Rectal smooth muscle tissue (tissue), 1 donor: ENCODE data around the gene PER3.

Experiments
- H3K27ac ChIP-seq: one replicate; pipeline ENCODE4 v1.7.0; 2013; ENCODE audit warnings: low read depth, low read length, inconsistent platforms
- H3K27me3 ChIP-seq: one replicate; pipeline ENCODE4 v1.7.0; 2013; ENCODE audit warnings: low read length; ENCODE audit not compliant: control insufficient read depth, insufficient read depth
- H3K36me3 ChIP-seq: one replicate; pipeline ENCODE4 v1.7.0; 2013; ENCODE audit warnings: low read length; ENCODE audit not compliant: control insufficient read depth, insufficient read depth
- H3K4me1 ChIP-seq: one replicate; pipeline ENCODE4 v1.7.0; 2013; ENCODE audit warnings: low read length; ENCODE audit not compliant: control insufficient read depth, insufficient read depth
- H3K4me3 ChIP-seq: one replicate; pipeline ENCODE4 v1.7.0; 2013; ENCODE audit warnings: low read length
- H3K9ac ChIP-seq: one replicate; pipeline ENCODE4 v1.7.0; 2013; ENCODE audit warnings: low read length

PER3 gene

GRCh38 chr1:7783826-7784491 is at the start of gene PER3:
Gene PER3, plus strand, starts transcription at chr1:7784291. Its CDS starts 587 bp downstream, at chr1:7784878.
- Histone ChIP-seq H3K9ac (peak within 1 kb of the TSS; percentile 25), H3K4me3 (peak within 1 kb of the TSS; percentile 65), H3K27ac (peak within 1 kb of the TSS; percentile 87), H3K27me3 (no peaks in the 10 kb centered on the region), H3K4me1 (peaks cover 23% of the 10 kb centered on the region), H3K36me3 (peaks cover 8% of the 10 kb centered on the region)

- no peak overlapping the region for H3K4me3 ChIP-seq
- H3K4me1 ChIP-seq, result no peaks in the 10 kb centered on the region
- no peak overlapping the region for H3K9ac ChIP-seq
- H3K36me3 ChIP-seq, result no peaks in the 10 kb centered on the region
- H3K27me3 ChIP-seq, result no peaks in the 10 kb centered on the region
- no peak overlapping the region for H3K27ac ChIP-seq
Observed at GRCh38 chr1:7738044-7738443, 46.0 kb upstream of the PER3 start.

GRCh38 chr1:7743346-7743745 is 40.7 kb upstream of the PER3 start:
- Histone ChIP-seq H3K9ac (no peak overlapping the region), H3K4me1 (no peaks in the 10 kb centered on the region), H3K27me3 (no peaks in the 10 kb centered on the region), H3K36me3 (peaks cover 2% of the 10 kb centered on the region), H3K4me3 (no peak overlapping the region), H3K27ac (no peak overlapping the region)

GRCh38 chr1:7744882-7745281 is 39.2 kb upstream of the PER3 start:
- no peaks in the 10 kb centered on the region for H3K27me3 ChIP-seq
- no peaks in the 10 kb centered on the region for H3K4me1 ChIP-seq
- no peak overlapping the region for H3K4me3 ChIP-seq
- H3K27ac ChIP-seq, result no peak overlapping the region
- no peak overlapping the region for H3K9ac ChIP-seq
- peaks cover 2% of the 10 kb centered on the region for H3K36me3 ChIP-seq

- H3K9ac ChIP-seq, result no peak overlapping the region
- no peaks in the 10 kb centered on the region for H3K4me1 ChIP-seq
- H3K36me3 ChIP-seq, result peaks cover 2% of the 10 kb centered on the region
- H3K4me3 ChIP-seq, result no peak overlapping the region
- no peaks in the 10 kb centered on the region for H3K27me3 ChIP-seq
- H3K27ac ChIP-seq, result no peak overlapping the region
Observed at GRCh38 chr1:7745783-7746182, 38.3 kb upstream of the PER3 start.

GRCh38 chr1:7747605-7748004 is 36.5 kb upstream of the PER3 start:
- H3K27ac ChIP-seq, result no peak overlapping the region
- H3K9ac ChIP-seq, result no peak overlapping the region
- no peaks in the 10 kb centered on the region for H3K27me3 ChIP-seq
- H3K36me3 ChIP-seq, result peaks cover 2% of the 10 kb centered on the region
- no peaks in the 10 kb centered on the region for H3K4me1 ChIP-seq
- no peak overlapping the region for H3K4me3 ChIP-seq

- Histone ChIP-seq H3K27ac (no peak overlapping the region), H3K36me3 (peaks cover 2% of the 10 kb centered on the region), H3K4me1 (no peaks in the 10 kb centered on the region), H3K27me3 (no peaks in the 10 kb centered on the region), H3K4me3 (no peak overlapping the region), H3K9ac (no peak overlapping the region)
Observed at GRCh38 chr1:7749126-7749525, 35.0 kb upstream of the PER3 start.

- Histone ChIP-seq H3K36me3 (no peaks in the 10 kb centered on the region), H3K4me1 (no peaks in the 10 kb centered on the region), H3K4me3 (no peak overlapping the region), H3K27me3 (no peaks in the 10 kb centered on the region), H3K9ac (no peak overlapping the region), H3K27ac (no peak overlapping the region)
Observed at GRCh38 chr1:7751174-7751573, 32.9 kb upstream of the PER3 start.

GRCh38 chr1:7752512-7753417 is 31.3 kb upstream of the PER3 start:
- Histone ChIP-seq H3K4me3 (peak overlapping the region; percentile 28), H3K27me3 (no peaks in the 10 kb centered on the region), H3K9ac (no peak overlapping the region), H3K27ac (no peak overlapping the region), H3K36me3 (no peaks in the 10 kb centered on the region), H3K4me1 (no peaks in the 10 kb centered on the region)

- H3K4me1 ChIP-seq, result no peaks in the 10 kb centered on the region
- no peaks in the 10 kb centered on the region for H3K36me3 ChIP-seq
- no peak overlapping the region for H3K4me3 ChIP-seq
- H3K9ac ChIP-seq, result no peak overlapping the region
- no peak overlapping the region for H3K27ac ChIP-seq
- H3K27me3 ChIP-seq, result no peaks in the 10 kb centered on the region
Observed at GRCh38 chr1:7753641-7754040, 30.4 kb upstream of the PER3 start.

- H3K4me1 ChIP-seq, result no peaks in the 10 kb centered on the region
- no peak overlapping the region for H3K9ac ChIP-seq
- no peaks in the 10 kb centered on the region for H3K36me3 ChIP-seq
- H3K27ac ChIP-seq, result no peak overlapping the region
- no peak overlapping the region for H3K4me3 ChIP-seq
- no peaks in the 10 kb centered on the region for H3K27me3 ChIP-seq
Observed at GRCh38 chr1:7754234-7754633, 29.9 kb upstream of the PER3 start.

- Histone ChIP-seq H3K4me1 (no peaks in the 10 kb centered on the region), H3K9ac (no peak overlapping the region), H3K27me3 (no peaks in the 10 kb centered on the region), H3K27ac (no peak overlapping the region), H3K36me3 (no peaks in the 10 kb centered on the region), H3K4me3 (no peak overlapping the region)
Observed at GRCh38 chr1:7755448-7755847, 28.6 kb upstream of the PER3 start.
